PC-3 (cell line): ENCODE data around the gene ZNF37A. TPM values are rescaled to one million over a fixed set of nuclear protein-coding genes. Genes with fewer than 3 reads are reported as not detected.

Source experiments
- ATAC-seq: fragments of 200-7000 bp; cut with Tn5 transposase; 2 replicates; pipeline ENCODE4 v1.9.1; 2020; ENCODE audit warnings: mild to moderate bottlenecking, moderate library complexity
- BruUV-seq: library from RNA; stranded (reverse); fragments of 400-500 nt; replicated peaks from 2 replicates; lab custom pipeline; 2021; lab: Mats Ljungman, UMichigan
- CTCF ChIA-PET: fragments of 300-600 bp; sonication (Branson Sonifier 250); formaldehyde crosslinking; loops from one replicate; lab custom pipeline; 2022; ENCODE audit warnings: antibody characterized with exemption; lab: Charles Lee
- POLR2A ChIA-PET: fragments of 300-600 bp; sonication (Branson Sonifier 250); formaldehyde crosslinking; loops from one replicate; lab custom pipeline; 2022; ENCODE audit warnings: antibody characterized with exemption; ENCODE audit not compliant: unreplicated experiment; lab: Charles Lee
- DNase-seq: peaks from one replicate; pipeline ENCODE4 v3.0.0-alpha.2; 2015
- H2AFZ ChIP-seq: fragments of 300-600 bp; sonication (generic); 2 replicates; pipeline ENCODE4 v1.6.0; 2016; ENCODE audit warnings: antibody characterized with exemption, low read length
- H3F3A ChIP-seq: fragments of 300-600 bp; sonication (generic); one replicate; pipeline ENCODE4 v1.6.0; 2017; ENCODE audit warnings: antibody characterized with exemption, low read length, control low read depth, mild to moderate bottlenecking; ENCODE audit not compliant: unreplicated experiment
- H3K27ac ChIP-seq: fragments of 300-600 bp; sonication (generic); 2 replicates; pipeline ENCODE4 v1.5.1; 2016; ENCODE audit warnings: mild to moderate bottlenecking, low read length
- H3K27me3 ChIP-seq: fragments of 300-600 bp; sonication (generic); 2 replicates; pipeline ENCODE4 v1.6.1; 2016; ENCODE audit warnings: low read length, mixed read lengths
- H3K36me3 ChIP-seq: fragments of 300-600 bp; sonication (generic); 2 replicates; pipeline ENCODE4 v1.6.1; 2016; ENCODE audit warnings: low read depth, mixed run types, low read length, mixed read lengths
- H3K4me1 ChIP-seq: fragments of 300-600 bp; sonication (generic); 2 replicates; pipeline ENCODE4 v1.5.1; 2016; ENCODE audit warnings: low read length; ENCODE audit not compliant: insufficient read depth
- H3K4me2 ChIP-seq: fragments of 300-600 bp; sonication (generic); 2 replicates; pipeline ENCODE4 v1.6.0; 2016; ENCODE audit warnings: low read length
- H3K4me3 ChIP-seq: fragments of 300-600 bp; sonication (generic); 2 replicates; pipeline ENCODE4 v1.5.1; 2016; ENCODE audit warnings: mild to moderate bottlenecking, low read length, mixed read lengths
- H3K79me2 ChIP-seq: fragments of 300-600 bp; sonication (generic); 2 replicates; pipeline ENCODE4 v1.6.1; 2017; ENCODE audit warnings: low read length, mixed read lengths
- H3K9ac ChIP-seq: fragments of 300-600 bp; sonication (generic); 2 replicates; pipeline ENCODE4 v1.6.0; 2016; ENCODE audit warnings: mild to moderate bottlenecking, low read length
- H3K9me2 ChIP-seq: fragments of 300-600 bp; sonication (generic); replicated peaks from 2 replicates; pipeline ENCODE4 v1.6.1; 2016; ENCODE audit warnings: mixed run types, low read length, mixed read lengths
- H3K9me3 ChIP-seq: fragments of 300-600 bp; sonication (generic); 2 replicates; pipeline ENCODE4 v1.6.1; 2016; ENCODE audit warnings: low read length, mixed read lengths
- H4K20me1 ChIP-seq: fragments of 300-600 bp; sonication (generic); 2 replicates; pipeline ENCODE4 v1.6.1; 2016; ENCODE audit warnings: low read length, mixed read lengths
- EZH2 ChIP-seq: fragments of 300-600 bp; sonication (generic); IDR thresholded peaks from one replicate; pipeline ENCODE4 v1.6.1; 2017; ENCODE audit warnings: antibody characterized with exemption, mild to moderate bottlenecking, low read length; ENCODE audit not compliant: unreplicated experiment
- EZH2phosphoT487 ChIP-seq: fragments of 300-600 bp; sonication (generic); IDR thresholded peaks from 2 replicates; pipeline ENCODE4 v1.6.1; 2018; ENCODE audit warnings: mild to moderate bottlenecking, antibody characterized with exemption, low read length, borderline replicate concordance
- intact Hi-C: fragments of 100-400 bp; cut with micrococcal nuclease; formaldehyde crosslinking; loops from 2 replicates; pipeline ENCODE4 v1.9.0; 2023
- total RNA-seq: library from RNA; depleted of rRNA; stranded (reverse); fragments of >200 nt; gene quantifications from 2 replicates; pipeline ENCODE4 v1.2.3, GENCODE V29; 2014
- TF ChIP-seq, protein P1 (sequence below): fragments of 300-600 bp; sonication (generic); conservative IDR thresholded peaks from 2 replicates; pipeline ENCODE4 v1.5.1; 2017; ENCODE audit warnings: antibody characterized with exemption, low read depth, mild to moderate bottlenecking, low read length

ZNF37A gene
- total RNA-seq, 1 experiment from 2014 or later: 25.7 TPM

DNA sequence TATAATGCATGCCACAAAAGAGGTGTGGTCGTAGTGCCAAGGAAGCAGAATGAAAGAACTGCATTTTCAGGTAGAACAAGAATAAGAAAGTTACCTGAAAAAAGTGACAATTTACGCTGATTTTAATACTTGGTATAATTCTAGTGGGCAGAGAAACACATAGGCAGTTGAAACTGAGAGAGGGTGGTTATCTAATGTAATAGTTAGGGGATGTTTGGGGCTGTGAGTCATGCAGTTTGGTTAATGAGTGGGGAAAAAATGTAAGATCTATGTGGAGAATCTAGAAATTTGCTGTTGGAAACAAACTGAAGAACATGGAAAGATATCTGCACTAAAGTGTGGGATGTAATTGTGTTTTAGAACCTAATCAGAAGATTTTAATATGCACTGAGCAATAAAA lies 33.7 kb downstream of the ZNF37A start:
- Histone ChIP-seq H3K4me2 (no peak overlapping the region), H3K4me3 (no peak overlapping the region), H3K9ac (no peak overlapping the region), H4K20me1 (no peaks in the 10 kb centered on the region), H3K27me3 (no peaks in the 10 kb centered on the region), H3K27ac (no peak overlapping the region), H3K9me3 (peaks cover 21% of the 10 kb centered on the region), H2AFZ (no peak overlapping the region), H3K4me1 (no peaks in the 10 kb centered on the region), H3K9me2 (no peaks in the 10 kb centered on the region), H3K36me3 (no peaks in the 10 kb centered on the region; the same call in 1 of the 2 replicates), H3F3A (no peaks in the 10 kb centered on the region), H3K79me2 (no peaks in the 10 kb centered on the region)
- TF ChIP-seq, protein P1, sequence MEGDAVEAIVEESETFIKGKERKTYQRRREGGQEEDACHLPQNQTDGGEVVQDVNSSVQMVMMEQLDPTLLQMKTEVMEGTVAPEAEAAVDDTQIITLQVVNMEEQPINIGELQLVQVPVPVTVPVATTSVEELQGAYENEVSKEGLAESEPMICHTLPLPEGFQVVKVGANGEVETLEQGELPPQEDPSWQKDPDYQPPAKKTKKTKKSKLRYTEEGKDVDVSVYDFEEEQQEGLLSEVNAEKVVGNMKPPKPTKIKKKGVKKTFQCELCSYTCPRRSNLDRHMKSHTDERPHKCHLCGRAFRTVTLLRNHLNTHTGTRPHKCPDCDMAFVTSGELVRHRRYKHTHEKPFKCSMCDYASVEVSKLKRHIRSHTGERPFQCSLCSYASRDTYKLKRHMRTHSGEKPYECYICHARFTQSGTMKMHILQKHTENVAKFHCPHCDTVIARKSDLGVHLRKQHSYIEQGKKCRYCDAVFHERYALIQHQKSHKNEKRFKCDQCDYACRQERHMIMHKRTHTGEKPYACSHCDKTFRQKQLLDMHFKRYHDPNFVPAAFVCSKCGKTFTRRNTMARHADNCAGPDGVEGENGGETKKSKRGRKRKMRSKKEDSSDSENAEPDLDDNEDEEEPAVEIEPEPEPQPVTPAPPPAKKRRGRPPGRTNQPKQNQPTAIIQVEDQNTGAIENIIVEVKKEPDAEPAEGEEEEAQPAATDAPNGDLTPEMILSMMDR: no peak
- TF ChIP-seq EZH2phosphoT487 (no peak), EZH2 (no peak)
- ChIA-PET POLR2A (no interaction called here), CTCF (no interaction called here)
- BruUV-seq: no TSS peak
- intact Hi-C loops: no loop called here
- DNase-seq (no peak), ATAC-seq (no peak)

GRCh38 chr10:38143587-38143986 lies 49.5 kb downstream of the ZNF37A start:
- no peaks in the 10 kb centered on the region for H4K20me1 ChIP-seq
- H3K4me1 ChIP-seq: no peaks in the 10 kb centered on the region
- CTCF ChIA-PET: no interaction called here
- intact Hi-C loops: no loop called here
- no peak overlapping the region for H3K4me2 ChIP-seq
- TF ChIP-seq, protein P1: no peak
- no peak for TF ChIP-seq EZH2phosphoT487
- no peaks in the 10 kb centered on the region; the same call in 1 of the 2 replicates for H3K36me3 ChIP-seq
- no peak overlapping the region for H3K27ac ChIP-seq
- H3K79me2 ChIP-seq: no peaks in the 10 kb centered on the region
- no peak overlapping the region for H3K4me3 ChIP-seq
- ATAC-seq (no peak), DNase-seq (no peak)
- no TSS peak for BruUV-seq
- POLR2A ChIA-PET: no interaction called here
- H3K9me2 ChIP-seq: no peaks in the 10 kb centered on the region
- H3K9ac ChIP-seq: no peak overlapping the region
- H3K27me3 ChIP-seq: no peaks in the 10 kb centered on the region
- H3K9me3 ChIP-seq: no peaks in the 10 kb centered on the region
- H3F3A ChIP-seq: no peaks in the 10 kb centered on the region
- no peak overlapping the region for H2AFZ ChIP-seq

DNA sequence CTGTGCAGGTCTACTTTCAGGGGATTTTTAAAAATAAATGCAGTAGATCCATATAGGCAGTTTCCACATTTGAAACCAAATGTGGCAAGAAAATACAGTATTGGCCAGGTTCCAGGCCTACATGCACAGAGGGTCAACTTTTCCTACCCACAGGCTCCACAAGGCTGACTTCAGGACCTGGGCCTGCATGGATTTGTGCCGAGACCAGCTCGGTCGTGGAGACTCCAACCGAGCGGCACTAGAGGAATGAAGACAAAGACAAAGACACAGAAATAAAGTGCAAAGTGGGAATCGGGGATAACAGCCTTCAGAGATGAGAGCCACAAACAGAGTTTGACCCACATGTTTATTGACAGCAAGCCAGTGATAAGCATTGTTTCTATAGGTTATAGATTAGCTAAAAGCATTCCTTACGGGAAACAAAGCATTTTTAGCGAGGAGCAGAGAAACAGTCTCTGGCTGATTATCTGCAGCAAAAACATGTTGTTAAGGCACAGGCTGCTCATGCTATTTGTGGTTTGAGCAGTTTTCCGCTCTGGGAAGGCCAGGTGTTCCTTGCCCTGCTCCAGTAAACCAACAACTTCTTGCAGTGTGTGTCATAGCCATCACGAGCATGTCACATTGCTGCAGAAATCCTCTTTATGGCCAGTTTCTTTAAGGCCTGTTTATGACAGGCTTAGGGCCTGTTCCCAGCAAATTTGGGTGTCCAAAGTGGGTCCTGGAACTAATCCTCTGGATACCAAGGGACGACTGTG lies 52.6 kb downstream of the ZNF37A start:
- BruUV-seq: no TSS peak

More for the DNA sequence above, 52.6 kb downstream of the ZNF37A start:
- POLR2A ChIA-PET: no interaction called here
- ATAC-seq (no peak), DNase-seq (no peak)
- Histone ChIP-seq H3K79me2 (no peaks in the 10 kb centered on the region), H3K9ac (no peak overlapping the region), H4K20me1 (no peaks in the 10 kb centered on the region), H3K9me2 (no peaks in the 10 kb centered on the region), H3K27ac (no peak overlapping the region), H3K4me2 (no peak overlapping the region), H3F3A (no peaks in the 10 kb centered on the region), H3K4me3 (no peak overlapping the region), H3K27me3 (no peaks in the 10 kb centered on the region), H3K4me1 (no peaks in the 10 kb centered on the region), H3K36me3 (no peaks in the 10 kb centered on the region), H2AFZ (no peak overlapping the region), H3K9me3 (peaks cover 4% of the 10 kb centered on the region; the same call in 1 of the 2 replicates)
- TF ChIP-seq, protein P1: no peak
- TF ChIP-seq EZH2 (no peak), EZH2phosphoT487 (no peak)
- intact Hi-C loops: no loop called here
- CTCF ChIA-PET: no interaction called here
